ES-I3 (cell line): ENCODE measurements around the gene SLC35E3.
"Not testable (repeated sequence)": the region's sequence is repeated elsewhere in the genome, so short reads cannot be mapped to it uniquely, and the experiment has no call there.

Experiments used
- H3K36me3 ChIP-seq: 2 replicates; pipeline ENCODE4 v1.6.1; 2013; ENCODE audit warnings: mild to moderate bottlenecking, low read length, control low read depth, moderate library complexity; ENCODE audit not compliant: insufficient read depth
- H3K4me1 ChIP-seq: 2 replicates; pipeline ENCODE4 v1.6.1; 2013; ENCODE audit warnings: mild to moderate bottlenecking, control low read depth, low read length; ENCODE audit not compliant: insufficient read depth
- H3K9ac ChIP-seq: 2 replicates; pipeline ENCODE4 v1.6.1; 2013; ENCODE audit warnings: low read depth, mild to moderate bottlenecking, low read length, moderate library complexity
- H3K9me3 ChIP-seq: 2 replicates; pipeline ENCODE4 v1.6.1; 2013; ENCODE audit warnings: mild to moderate bottlenecking, low read length, moderate library complexity; ENCODE audit not compliant: control insufficient read depth, insufficient read depth

The SLC35E3 gene

GRCh38 chr12:68794653-68795251, 48.8 kb downstream of the SLC35E3 start:
- Histone ChIP-seq H3K36me3 (no peaks in the 10 kb centered on the region), H3K4me1 (peaks cover 6% of the 10 kb centered on the region; the same call in 1 of the 2 replicates), H3K9ac (no peak overlapping the region), H3K9me3 (no peaks in the 10 kb centered on the region)

- no peaks in the 10 kb centered on the region for H3K9me3 ChIP-seq
- H3K9ac ChIP-seq = no peak overlapping the region
- H3K36me3 ChIP-seq = no peaks in the 10 kb centered on the region
- H3K4me1 ChIP-seq = peaks cover 6% of the 10 kb centered on the region; the same call in 1 of the 2 replicates
These were observed 50.4 kb downstream of the SLC35E3 start for GRCh38 chr12:68796399-68796798.

- Histone ChIP-seq H3K4me1 (no peaks in the 10 kb centered on the region), H3K36me3 (no peaks in the 10 kb centered on the region), H3K9ac (no peak overlapping the region), H3K9me3 (no peaks in the 10 kb centered on the region)
These were observed 52.9 kb downstream of the SLC35E3 start for GRCh38 chr12:68798882-68799234.

- no peak overlapping the region for H3K9ac ChIP-seq
- no peaks in the 10 kb centered on the region for H3K9me3 ChIP-seq
- H3K36me3 ChIP-seq = no peaks in the 10 kb centered on the region
- H3K4me1 ChIP-seq = peaks cover 9% of the 10 kb centered on the region
These were observed 54.3 kb downstream of the SLC35E3 start for GRCh38 chr12:68800294-68800693.

DNA sequence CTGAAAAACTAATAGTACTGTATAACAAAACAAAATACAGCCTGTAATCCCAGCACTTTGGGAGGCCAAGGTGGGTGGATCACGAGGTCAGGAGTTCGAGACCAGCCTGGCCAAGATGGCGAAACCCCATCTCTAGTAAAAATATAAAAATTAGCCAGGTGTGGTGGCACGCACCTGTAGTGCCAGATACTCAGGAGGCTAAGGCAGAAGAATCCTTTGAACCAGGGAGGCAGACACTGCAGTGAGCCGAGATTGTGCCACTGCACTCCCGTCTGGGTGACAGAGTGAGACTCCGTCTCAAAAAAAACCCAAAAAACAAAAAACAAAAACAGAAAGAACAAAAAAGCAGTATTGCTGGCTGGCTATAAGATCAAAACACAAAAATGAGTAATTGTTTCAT, 55.1 kb downstream of the SLC35E3 start:
- peaks cover 12% of the 10 kb centered on the region for H3K4me1 ChIP-seq
- not testable (repeated sequence) for H3K9me3 ChIP-seq, H3K36me3 ChIP-seq, H3K9ac ChIP-seq

DNA sequence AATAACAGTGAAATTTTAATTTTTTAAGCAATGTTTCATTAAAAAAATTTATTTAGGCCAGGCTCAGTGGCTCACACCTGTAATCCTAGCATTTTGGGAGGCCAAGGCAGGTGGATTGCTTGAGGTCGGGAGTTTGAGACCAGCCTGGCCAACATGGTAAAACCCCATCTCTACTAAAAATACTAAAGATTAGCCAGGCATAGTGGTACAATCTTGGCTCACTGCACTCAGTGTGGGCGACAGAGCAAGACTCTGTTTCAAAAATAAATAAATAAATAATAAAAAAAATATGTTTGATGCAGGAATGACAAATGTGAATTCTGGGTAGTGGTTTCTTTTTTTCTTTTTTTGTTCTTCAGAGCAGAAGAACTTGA, 56.4 kb downstream of the SLC35E3 start:
- H3K9me3 ChIP-seq, H3K9ac ChIP-seq, H3K36me3 ChIP-seq: not testable (repeated sequence)
- peaks cover 14% of the 10 kb centered on the region for H3K4me1 ChIP-seq

GRCh38 chr12:68802911-68803651, 57.1 kb downstream of the SLC35E3 start:
- H3K4me1 ChIP-seq = peaks cover 14% of the 10 kb centered on the region
- not testable (repeated sequence) for H3K9ac ChIP-seq, H3K36me3 ChIP-seq, H3K9me3 ChIP-seq

DNA sequence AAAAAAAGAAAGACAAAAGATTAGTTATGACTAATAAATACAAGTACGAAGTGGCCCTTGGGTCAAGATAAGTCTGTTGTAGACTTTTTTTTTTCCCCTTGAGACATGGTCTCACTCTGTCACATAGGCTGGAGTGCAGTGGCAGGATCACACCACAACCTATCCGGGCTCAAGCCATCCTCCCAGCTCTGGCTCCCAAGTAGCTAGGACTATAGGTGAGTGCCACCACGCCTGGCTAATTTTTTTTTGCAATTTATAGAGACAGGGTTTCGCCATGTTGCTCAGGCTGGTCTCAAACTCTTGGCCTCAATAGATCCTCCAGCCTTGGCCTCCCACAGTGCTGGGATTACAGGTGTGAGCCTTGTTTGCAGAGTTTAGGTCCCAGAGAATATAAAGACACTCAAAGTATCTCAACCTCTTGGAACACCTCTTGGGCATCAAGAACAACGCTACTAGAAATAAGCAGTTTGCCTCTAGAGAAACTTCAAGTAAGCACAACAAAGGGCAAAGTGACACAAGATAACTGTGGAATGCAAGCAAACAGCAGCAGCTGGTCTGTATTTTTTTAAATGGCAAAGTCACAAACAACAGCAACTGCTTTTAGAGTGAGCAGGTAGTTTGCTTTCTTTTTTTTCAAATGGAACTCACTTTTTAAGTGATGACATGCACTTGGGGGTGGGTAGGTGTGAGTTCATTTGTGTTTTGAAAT, 58.1 kb downstream of the SLC35E3 start:
- Histone ChIP-seq H3K4me1 (peaks cover 14% of the 10 kb centered on the region), H3K9me3 (no peaks in the 10 kb centered on the region), H3K9ac (no peak overlapping the region), H3K36me3 (no peaks in the 10 kb centered on the region)

DNA sequence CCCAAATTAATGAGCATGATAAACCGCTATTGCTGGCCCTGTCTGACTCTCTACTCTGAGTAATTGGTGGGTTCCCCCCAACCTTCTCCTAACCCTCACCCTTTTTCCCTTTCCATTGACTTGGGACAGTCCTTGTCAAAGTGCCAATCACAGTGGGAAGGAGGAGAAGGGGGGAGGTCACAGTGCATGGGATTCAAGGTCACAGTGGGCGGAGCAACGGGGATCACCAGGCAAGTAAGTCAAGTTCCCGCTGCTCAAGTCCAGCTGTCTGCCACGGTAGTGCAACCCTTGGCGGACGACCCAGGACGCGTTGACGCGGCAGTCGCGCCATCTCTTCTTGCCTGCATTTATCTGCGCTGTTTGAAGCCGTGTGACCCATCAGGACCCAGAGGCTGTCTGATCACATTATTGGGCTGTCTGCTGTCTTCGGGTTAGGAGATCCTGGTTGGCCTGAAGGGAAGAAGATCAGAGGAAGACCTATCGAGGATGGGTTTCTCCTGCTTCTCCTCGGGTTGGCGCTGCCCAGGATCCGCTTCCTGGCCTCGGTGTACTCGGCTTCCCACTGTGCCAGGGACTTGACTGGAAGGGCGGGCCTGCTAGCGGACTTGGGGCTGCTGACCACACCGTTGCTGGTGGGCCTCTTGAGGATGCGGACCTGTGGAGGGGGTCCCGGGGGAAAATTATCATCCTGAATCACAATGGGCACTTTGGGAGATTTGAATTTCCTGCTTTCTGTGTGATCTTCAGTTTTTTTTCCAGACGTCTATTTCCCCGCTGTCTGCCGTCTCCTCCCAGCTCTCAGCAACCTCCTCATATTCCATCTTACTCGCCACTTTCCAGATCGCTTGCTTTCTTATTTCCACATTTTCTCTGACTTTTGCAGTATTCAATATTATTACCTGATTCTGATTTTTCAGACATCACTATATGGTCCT, 58.9 kb downstream of the SLC35E3 start:
- peaks cover 2% of the 10 kb centered on the region; the same call in 1 of the 2 replicates for H3K36me3 ChIP-seq
- peaks cover 14% of the 10 kb centered on the region for H3K4me1 ChIP-seq
- H3K9ac ChIP-seq = peak overlapping the region; percentile 47
- H3K9me3 ChIP-seq = no peaks in the 10 kb centered on the region

DNA sequence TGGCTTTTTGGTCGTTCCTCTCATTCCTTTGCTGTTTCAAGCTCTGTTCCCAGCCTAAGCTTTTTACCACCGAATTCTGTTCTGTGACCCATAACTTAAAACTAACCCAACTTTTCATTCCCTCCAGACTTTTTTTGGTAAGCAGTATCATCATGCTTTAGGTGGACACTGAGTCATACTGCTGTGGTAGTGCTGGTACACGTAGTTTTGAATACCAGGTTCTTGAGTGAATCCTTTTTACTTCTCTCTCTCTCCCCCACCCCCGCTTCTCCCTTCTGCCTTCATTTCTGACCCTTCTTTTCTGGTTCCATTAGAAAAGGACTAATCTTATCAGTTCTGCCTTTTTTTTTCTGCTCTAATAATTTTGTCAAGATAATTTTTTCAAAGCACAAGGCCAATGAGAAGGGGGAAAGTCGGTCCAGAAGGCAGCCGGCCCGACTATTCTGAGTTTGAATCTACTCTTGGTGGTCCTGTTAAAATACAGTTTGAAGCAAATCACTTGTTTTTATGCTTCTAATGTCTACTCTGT, 59.7 kb downstream of the SLC35E3 start:
- peaks cover 14% of the 10 kb centered on the region for H3K4me1 ChIP-seq
- peak overlapping the region; percentile 47 for H3K9ac ChIP-seq
- no peaks in the 10 kb centered on the region for H3K9me3 ChIP-seq
- peaks cover 8% of the 10 kb centered on the region; the same call in 1 of the 2 replicates for H3K36me3 ChIP-seq

GRCh38 chr12:68806488-68807237, 60.7 kb downstream of the SLC35E3 start:
- H3K4me1 ChIP-seq = peaks cover 14% of the 10 kb centered on the region
- no peaks in the 10 kb centered on the region for H3K9me3 ChIP-seq
- H3K9ac ChIP-seq = peak overlapping the region; percentile 100
- H3K36me3 ChIP-seq = peaks cover 8% of the 10 kb centered on the region; the same call in 1 of the 2 replicates

GRCh38 chr12:68807274-68807575, 61.2 kb downstream of the SLC35E3 start:
- H3K9me3 ChIP-seq = not testable (repeated sequence)
- H3K4me1 ChIP-seq = peaks cover 14% of the 10 kb centered on the region
- H3K9ac ChIP-seq = peak overlapping the region; percentile 100
- H3K36me3 ChIP-seq = peaks cover 11% of the 10 kb centered on the region; the same call in 1 of the 2 replicates

- Histone ChIP-seq H3K36me3 (peaks cover 16% of the 10 kb centered on the region), H3K9me3 (no peaks in the 10 kb centered on the region), H3K9ac (peak within 1 kb of the TSS; percentile 100), H3K4me1 (peaks cover 14% of the 10 kb centered on the region)
These were observed 61.8 kb downstream of the SLC35E3 start, which contains the start of gene MDM2 for GRCh38 chr12:68807576-68808387. TSS of gene MDM2 (plus strand) at chr12:68808177. CDS start at chr12:68808478, 301 bp downstream.
